Left cardiac atrium (tissue), 4 donors: ENCODE data around the gene NTM. TPM values are rescaled to one million over a fixed set of nuclear protein-coding genes. Genes with fewer than 3 reads are reported as not detected.
"Not testable (repeated sequence)": the region's sequence is repeated elsewhere in the genome, so short reads cannot be mapped to it uniquely, and the experiment has no call there.

ENCODE experiments used
- ATAC-seq, 2 donors: fragments of 200-7000 bp; cut with Tn5 transposase; one replicate each; pipeline ENCODE4 v1.9.1; 2020; ENCODE audit warnings: mild to moderate bottlenecking in 2 of 2, moderate library complexity in 2 of 2
- DNase-seq: peaks from one replicate; pipeline ENCODE4 v3.0.0-alpha.2; 2020
- intact Hi-C, 2 donors: fragments of 100-400 bp; cut with DNase I; formaldehyde crosslinking; loops; one replicate each; pipeline versions ENCODE4 v1.14.1 to v1.15.1; 2022 to 2023
- total RNA-seq, 2 donors: library from RNA; stranded (reverse); fragmentation: NEBNext Ultra II Directional; extraction: Animal tissue kit (Norgen Biotek cat#: 25700); gene quantifications; one replicate each; pipeline ENCODE4 v1.2.1, GENCODE V29; 2021
- donor health status: DM: no; HTN: yes; CAD: no.
- donor health status: DM: no; HTN: yes; CAD: no; lungs with severe emphysema.
- donor health status: DM: yes; HTN: yes; CAD: no.
- donor health status: Dilated cardiomyopathy.

NTM gene
- total RNA-seq, 2 donors from 2014 or later, result 21.5 to 37.4 TPM

- ATAC-seq (no peak), DNase-seq (no peak)
- intact Hi-C loops, result no loop called here
Measured at GRCh38 chr11:131893988-131894387, 523.6 kb downstream of the NTM start.

- ATAC-seq (no peak), DNase-seq (peak; percentile 45)
- intact Hi-C loops, result no loop called here
Measured at GRCh38 chr11:131894615-131895544, 524.5 kb downstream of the NTM start.

GRCh38 chr11:131895865-131896264 lies 525.5 kb downstream of the NTM start:
- no peak for DNase-seq
- intact Hi-C loops, result no loop called here
- no peak for ATAC-seq

- intact Hi-C loops, result no loop called here
- ATAC-seq, result no peak
Measured at GRCh38 chr11:131896978-131897615, 526.7 kb downstream of the NTM start.

GRCh38 chr11:131897956-131898355 lies 527.5 kb downstream of the NTM start:
- ATAC-seq, result peak; percentile 51 to 83
- intact Hi-C loops, result no loop called here

More at GRCh38 chr11:131896978-131897615, 526.7 kb downstream of the NTM start:
- DNase-seq, result no peak

GRCh38 chr11:131898949-131899348 lies 528.5 kb downstream of the NTM start:
- no peak for ATAC-seq
- no peak for DNase-seq
- intact Hi-C loops, result no loop called here

More at GRCh38 chr11:131897956-131898355, 527.5 kb downstream of the NTM start:
- no peak for DNase-seq

GRCh38 chr11:131899950-131900580 lies 529.6 kb downstream of the NTM start:
- intact Hi-C loops, result no loop called here
- ATAC-seq (peak; percentile 49 to 73), DNase-seq (peak; percentile 45)

GRCh38 chr11:131902421-131902820 lies 532.0 kb downstream of the NTM start:
- intact Hi-C loops, result no loop called here
- ATAC-seq (no peak), DNase-seq (no peak)

- intact Hi-C loops, result no loop called here
- no peak for ATAC-seq
- DNase-seq, result no peak
Measured at GRCh38 chr11:131903074-131903473, 532.7 kb downstream of the NTM start.

- no peak for DNase-seq
- no peak for ATAC-seq
- intact Hi-C loops, result no loop called here
Measured at GRCh38 chr11:131904756-131905155, 534.3 kb downstream of the NTM start.

- intact Hi-C loops, result loop anchor here in 1 of 2 donors (2.0 kb wide), 2 partner anchors 122 to 220 kb away; no protein-coding TSS in a partner anchor
- DNase-seq (no peak), ATAC-seq (peak; percentile 13 to 56)
Measured at GRCh38 chr11:131906963-131907362, 536.5 kb downstream of the NTM start.

- ATAC-seq (no peak), DNase-seq (no peak)
- intact Hi-C loops, result loop anchor here in 1 of 2 donors (2.0 kb wide), 2 partner anchors 121 to 219 kb away; no protein-coding TSS in a partner anchor
Measured at GRCh38 chr11:131907371-131907770, 537.0 kb downstream of the NTM start.

GRCh38 chr11:131908316-131908715 lies 537.9 kb downstream of the NTM start:
- ATAC-seq (no peak), DNase-seq (no peak)
- intact Hi-C loops, result no loop called here

- DNase-seq (no peak), ATAC-seq (no peak)
- intact Hi-C loops, result loop anchor here in 1 of 2 donors (5.0 kb wide), 1 partner anchor 123 kb away; no protein-coding TSS in a partner anchor
Measured at GRCh38 chr11:131909426-131910177, 539.2 kb downstream of the NTM start.

- intact Hi-C loops, result loop anchor here in 1 of 2 donors (5.0 kb wide), 1 partner anchor 122 kb away; no protein-coding TSS in a partner anchor
- no peak for DNase-seq
Measured at GRCh38 chr11:131910178-131910522, 539.7 kb downstream of the NTM start.

GRCh38 chr11:131910523-131911387 lies 540.3 kb downstream of the NTM start:
- intact Hi-C loops, result loop anchor here in 1 of 2 donors (5.0 kb wide), 1 partner anchor 122 kb away; no protein-coding TSS in a partner anchor
- no peak for DNase-seq

More at GRCh38 chr11:131910178-131910522, 539.7 kb downstream of the NTM start:
- ATAC-seq, result no peak

GRCh38 chr11:131911388-131912032 lies 541.1 kb downstream of the NTM start:
- not testable (repeated sequence) for DNase-seq
- intact Hi-C loops, result loop anchor here in 1 of 2 donors (5.0 kb wide), 1 partner anchor 121 kb away; no protein-coding TSS in a partner anchor
- peak; percentile 56 to 75 for ATAC-seq

More at GRCh38 chr11:131910523-131911387, 540.3 kb downstream of the NTM start:
- ATAC-seq, result peak; percentile 45 to 62
